Cardiac muscle cell (in vitro differentiated cells and primary cell): ENCODE data around the gene SDK2. TPM values are rescaled to one million over a fixed set of nuclear protein-coding genes. Genes with fewer than 3 reads are reported as not detected.

Source experiments
- DNase-seq, 2 donors: peaks; one replicate each; pipeline versions ENCODE4 v3.0.0 to v3.0.0-alpha.2; 2010 to 2017; ENCODE audit warnings: low read depth in 1 of 2, low spot score in 1 of 2
- H3K27ac ChIP-seq: fragments of 200-600 bp; sonication (generic); 2 replicates; pipeline ENCODE4 v1.5.1; 2016
- H3K27me3 ChIP-seq: fragments of 200-600 bp; sonication (generic); 2 replicates; pipeline ENCODE4 v1.6.0; 2016; ENCODE audit warnings: control low read depth
- H3K36me3 ChIP-seq: fragments of 200-600 bp; sonication (generic); 2 replicates; pipeline ENCODE4 v1.5.1; 2016; ENCODE audit warnings: control low read depth
- H3K4me1 ChIP-seq: fragments of 200-600 bp; sonication (generic); 2 replicates; pipeline ENCODE4 v1.8.1; 2017; ENCODE audit warnings: low read depth, mild to moderate bottlenecking, mixed run types
- H3K4me3 ChIP-seq: fragments of 200-600 bp; sonication (generic); 2 replicates; pipeline ENCODE4 v1.5.1; 2016; ENCODE audit warnings: mild to moderate bottlenecking
- H3K9me3 ChIP-seq: fragments of 200-600 bp; sonication (generic); 2 replicates; pipeline ENCODE4 v1.5.1; 2017; ENCODE audit warnings: low read depth, mild to moderate bottlenecking, control low read depth
- polyA plus RNA-seq: library from polyadenylated mRNA; unstranded; fragments of >200 nt; fragmentation: Nextera tagmentation; extraction: Ambion mirVana; gene quantifications from 2 replicates; pipeline ENCODE4 v1.2.1, GENCODE V29; 2016
- total RNA-seq: library from RNA; depleted of rRNA; stranded (reverse); fragments of >200 nt; gene quantifications from 2 replicates; pipeline ENCODE4 v1.2.3, GENCODE V29; 2016
- TF ChIP-seq, protein P1 (sequence below): IDR thresholded peaks from 2 replicates; pipeline ENCODE4 v1.5.1; 2012; ENCODE audit warnings: low read depth, mild to moderate bottlenecking, low read length

SDK2 gene
- total and polyA plus RNA-seq, 2 experiments from 2014 or later, result 11.8 to 46.8 TPM

DNA sequence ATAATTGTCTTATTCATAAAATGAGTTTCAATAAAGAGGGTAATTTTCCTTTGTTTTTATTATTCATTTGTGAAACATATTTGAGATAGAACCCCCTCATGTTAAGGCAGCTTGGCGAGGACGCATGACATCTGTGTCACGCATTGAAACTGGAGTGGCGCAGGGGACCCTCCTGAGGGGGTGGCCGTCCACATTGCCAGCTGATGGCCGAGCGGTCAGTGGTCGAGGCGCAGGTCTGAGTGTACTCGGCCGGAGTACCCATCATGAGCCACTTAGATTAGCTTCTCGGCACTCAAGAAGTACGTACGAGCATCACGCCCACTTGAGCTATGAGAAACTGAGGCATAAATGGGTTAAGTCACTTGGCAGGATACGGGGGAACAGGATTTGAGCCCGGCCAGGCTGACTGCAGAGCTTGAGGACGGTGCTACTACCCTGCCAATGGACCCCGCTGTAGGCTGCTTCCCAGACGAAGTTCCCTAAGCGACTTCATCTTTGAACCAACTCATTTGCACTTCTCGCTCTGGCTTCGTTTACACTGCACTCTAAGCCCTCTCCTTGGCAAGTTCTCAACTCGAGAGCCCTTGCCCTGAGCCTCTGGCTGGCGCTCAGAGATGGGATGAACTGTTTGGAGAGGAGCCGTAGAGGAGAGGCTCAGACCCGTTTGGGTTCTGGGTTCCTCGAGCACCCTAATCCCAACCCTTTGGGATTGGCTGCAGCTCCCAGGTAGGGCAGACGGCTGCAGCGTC, 91.8 kb downstream of the SDK2 start:
- no peaks in the 10 kb centered on the region for H3K36me3 ChIP-seq
- no peaks in the 10 kb centered on the region for H3K27me3 ChIP-seq
- DNase-seq, result no peak
- no peak overlapping the region for H3K27ac ChIP-seq
- TF ChIP-seq, protein P1, sequence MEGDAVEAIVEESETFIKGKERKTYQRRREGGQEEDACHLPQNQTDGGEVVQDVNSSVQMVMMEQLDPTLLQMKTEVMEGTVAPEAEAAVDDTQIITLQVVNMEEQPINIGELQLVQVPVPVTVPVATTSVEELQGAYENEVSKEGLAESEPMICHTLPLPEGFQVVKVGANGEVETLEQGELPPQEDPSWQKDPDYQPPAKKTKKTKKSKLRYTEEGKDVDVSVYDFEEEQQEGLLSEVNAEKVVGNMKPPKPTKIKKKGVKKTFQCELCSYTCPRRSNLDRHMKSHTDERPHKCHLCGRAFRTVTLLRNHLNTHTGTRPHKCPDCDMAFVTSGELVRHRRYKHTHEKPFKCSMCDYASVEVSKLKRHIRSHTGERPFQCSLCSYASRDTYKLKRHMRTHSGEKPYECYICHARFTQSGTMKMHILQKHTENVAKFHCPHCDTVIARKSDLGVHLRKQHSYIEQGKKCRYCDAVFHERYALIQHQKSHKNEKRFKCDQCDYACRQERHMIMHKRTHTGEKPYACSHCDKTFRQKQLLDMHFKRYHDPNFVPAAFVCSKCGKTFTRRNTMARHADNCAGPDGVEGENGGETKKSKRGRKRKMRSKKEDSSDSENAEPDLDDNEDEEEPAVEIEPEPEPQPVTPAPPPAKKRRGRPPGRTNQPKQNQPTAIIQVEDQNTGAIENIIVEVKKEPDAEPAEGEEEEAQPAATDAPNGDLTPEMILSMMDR, result no peak
- H3K4me3 ChIP-seq, result no peak overlapping the region
- peaks cover 32% of the 10 kb centered on the region for H3K4me1 ChIP-seq
- no peaks in the 10 kb centered on the region for H3K9me3 ChIP-seq

- no peak for DNase-seq
- no peaks in the 10 kb centered on the region for H3K36me3 ChIP-seq
- TF ChIP-seq, protein P1, result no peak
- no peaks in the 10 kb centered on the region for H3K27me3 ChIP-seq
- H3K4me3 ChIP-seq, result no peak overlapping the region
- peaks cover 32% of the 10 kb centered on the region for H3K4me1 ChIP-seq
- no peak overlapping the region for H3K27ac ChIP-seq
- no peaks in the 10 kb centered on the region for H3K9me3 ChIP-seq
These were observed 92.5 kb downstream of the SDK2 start for GRCh38 chr17:73551759-73552158.

DNA sequence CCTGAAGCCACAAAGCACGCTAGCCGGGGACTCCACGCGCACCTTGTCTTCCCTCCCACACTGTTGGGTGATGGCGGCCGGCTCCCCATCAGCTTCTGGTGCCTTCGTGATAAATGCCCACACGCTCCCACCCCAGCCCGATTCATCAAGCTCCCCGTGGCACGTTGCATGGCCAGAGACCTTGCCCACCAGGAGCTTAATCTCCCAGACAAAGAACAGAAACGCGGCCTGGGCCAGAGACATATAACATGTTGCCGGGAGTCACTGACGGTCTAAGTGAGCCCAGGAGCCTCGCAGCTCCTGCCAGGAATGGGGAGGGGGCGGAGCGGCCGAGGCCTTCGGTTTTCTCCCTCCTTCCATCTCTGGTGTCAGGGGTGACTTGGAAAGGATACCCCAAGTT, 93.1 kb downstream of the SDK2 start:
- no peak overlapping the region for H3K4me3 ChIP-seq
- TF ChIP-seq, protein P1, result no peak
- H3K27me3 ChIP-seq, result no peaks in the 10 kb centered on the region
- peaks cover 32% of the 10 kb centered on the region for H3K4me1 ChIP-seq
- H3K27ac ChIP-seq, result peak overlapping the region; percentile 46
- no peak for DNase-seq
- H3K9me3 ChIP-seq, result no peaks in the 10 kb centered on the region
- H3K36me3 ChIP-seq, result no peaks in the 10 kb centered on the region

DNA sequence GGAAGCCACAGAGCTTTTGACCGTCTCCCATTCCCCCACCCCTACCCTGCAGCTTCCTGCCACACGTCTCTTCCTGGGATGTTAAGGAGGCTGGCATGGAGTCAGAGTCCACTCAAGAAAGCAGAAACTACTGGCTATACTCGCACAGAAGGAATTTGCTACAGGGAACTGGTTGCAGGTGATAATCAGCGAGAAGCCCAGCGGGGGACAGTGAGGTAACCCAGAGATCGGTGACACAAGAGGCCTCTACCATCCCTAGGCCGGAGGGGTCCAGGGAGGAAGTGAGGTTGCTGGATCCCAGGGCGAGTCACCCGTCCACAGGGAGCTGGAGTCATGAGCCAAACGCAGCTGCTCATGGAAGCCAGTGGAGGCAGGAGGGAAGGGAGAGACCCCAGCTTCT, 93.7 kb downstream of the SDK2 start:
- no peaks in the 10 kb centered on the region for H3K36me3 ChIP-seq
- peaks cover 32% of the 10 kb centered on the region for H3K4me1 ChIP-seq

DNA sequence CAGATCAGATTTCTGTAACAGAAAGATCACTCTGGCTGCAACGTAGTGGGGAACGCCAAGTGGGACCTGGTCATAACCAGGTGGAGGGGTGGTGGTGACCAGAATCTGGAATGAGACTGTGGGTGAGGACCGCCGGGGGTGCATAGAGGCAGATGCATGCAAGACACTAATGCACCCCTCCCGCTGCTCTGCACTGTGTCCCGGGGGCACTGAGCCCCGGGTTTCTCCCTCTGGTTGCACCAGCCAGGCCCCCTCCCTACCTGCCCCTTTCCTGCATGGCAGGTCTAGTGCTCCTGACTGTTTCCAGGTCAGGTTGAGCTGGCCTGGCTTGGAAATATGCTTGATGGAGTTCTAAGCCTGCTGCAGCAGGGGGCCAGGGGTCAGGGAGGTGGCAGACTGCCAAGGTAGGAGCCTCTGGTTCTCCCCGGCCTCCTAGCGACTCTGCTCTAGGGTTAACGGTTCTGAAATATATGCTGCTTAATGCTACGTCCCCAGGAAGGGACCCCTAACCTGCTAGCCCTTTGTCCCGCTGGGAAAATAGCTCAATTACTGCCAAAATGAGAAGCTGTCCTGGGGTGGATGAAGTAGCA, 94.3 kb downstream of the SDK2 start:
- H3K9me3 ChIP-seq, result no peaks in the 10 kb centered on the region
- H3K4me3 ChIP-seq, result no peak overlapping the region
- H3K27ac ChIP-seq, result peak overlapping the region; percentile 46
- TF ChIP-seq, protein P1, result no peak
- H3K27me3 ChIP-seq, result no peaks in the 10 kb centered on the region
- H3K36me3 ChIP-seq, result no peaks in the 10 kb centered on the region
- peak in 1 of 2 donors; percentile 70 for DNase-seq
- peaks cover 32% of the 10 kb centered on the region for H3K4me1 ChIP-seq

More for the DNA sequence above, 93.7 kb downstream of the SDK2 start:
- Histone ChIP-seq H3K27me3 (no peaks in the 10 kb centered on the region), H3K4me3 (no peak overlapping the region), H3K27ac (peak overlapping the region; percentile 46), H3K9me3 (no peaks in the 10 kb centered on the region)
- TF ChIP-seq, protein P1, result no peak
- DNase-seq, result no peak
